PFSK-1 (cell line): ENCODE measurements around the gene MAP6.

Experiments used
- FOXP2 ChIP-seq: optimal IDR thresholded peaks from 2 replicates; pipeline ENCODE3; 2011; ENCODE audit warnings: borderline replicate concordance, control low read depth, inconsistent platforms; ENCODE audit not compliant: insufficient read depth; ENCODE audit errors: extremely low read length, extremely low read depth
- POLR2AphosphoS5 ChIP-seq: IDR thresholded peaks from 2 replicates; pipeline ENCODE4 v1.6.1; 2012; ENCODE audit warnings: low read depth, mild to moderate bottlenecking, control low read depth, low read length, moderate library complexity
- TF ChIP-seq, protein P1 (sequence below), 2 experiments: IDR thresholded peaks; 2 replicates each; pipeline versions ENCODE4 v1.6.1 to v1.8.0; 2011 to 2012; ENCODE audit warnings: low read depth in 2 of 2, low read length in 2 of 2, control low read depth in 1 of 2, inconsistent platforms in 1 of 2, mild to moderate bottlenecking in 1 of 2, moderate library complexity in 1 of 2; ENCODE audit not compliant: insufficient read depth in 1 of 2

- TF ChIP-seq POLR2AphosphoS5 (no peak), FOXP2 (no peak)
- TF ChIP-seq, protein P1, sequence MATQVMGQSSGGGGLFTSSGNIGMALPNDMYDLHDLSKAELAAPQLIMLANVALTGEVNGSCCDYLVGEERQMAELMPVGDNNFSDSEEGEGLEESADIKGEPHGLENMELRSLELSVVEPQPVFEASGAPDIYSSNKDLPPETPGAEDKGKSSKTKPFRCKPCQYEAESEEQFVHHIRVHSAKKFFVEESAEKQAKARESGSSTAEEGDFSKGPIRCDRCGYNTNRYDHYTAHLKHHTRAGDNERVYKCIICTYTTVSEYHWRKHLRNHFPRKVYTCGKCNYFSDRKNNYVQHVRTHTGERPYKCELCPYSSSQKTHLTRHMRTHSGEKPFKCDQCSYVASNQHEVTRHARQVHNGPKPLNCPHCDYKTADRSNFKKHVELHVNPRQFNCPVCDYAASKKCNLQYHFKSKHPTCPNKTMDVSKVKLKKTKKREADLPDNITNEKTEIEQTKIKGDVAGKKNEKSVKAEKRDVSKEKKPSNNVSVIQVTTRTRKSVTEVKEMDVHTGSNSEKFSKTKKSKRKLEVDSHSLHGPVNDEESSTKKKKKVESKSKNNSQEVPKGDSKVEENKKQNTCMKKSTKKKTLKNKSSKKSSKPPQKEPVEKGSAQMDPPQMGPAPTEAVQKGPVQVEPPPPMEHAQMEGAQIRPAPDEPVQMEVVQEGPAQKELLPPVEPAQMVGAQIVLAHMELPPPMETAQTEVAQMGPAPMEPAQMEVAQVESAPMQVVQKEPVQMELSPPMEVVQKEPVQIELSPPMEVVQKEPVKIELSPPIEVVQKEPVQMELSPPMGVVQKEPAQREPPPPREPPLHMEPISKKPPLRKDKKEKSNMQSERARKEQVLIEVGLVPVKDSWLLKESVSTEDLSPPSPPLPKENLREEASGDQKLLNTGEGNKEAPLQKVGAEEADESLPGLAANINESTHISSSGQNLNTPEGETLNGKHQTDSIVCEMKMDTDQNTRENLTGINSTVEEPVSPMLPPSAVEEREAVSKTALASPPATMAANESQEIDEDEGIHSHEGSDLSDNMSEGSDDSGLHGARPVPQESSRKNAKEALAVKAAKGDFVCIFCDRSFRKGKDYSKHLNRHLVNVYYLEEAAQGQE (IDR thresholded peaks at IDR 0.05; ENCODE audit: insufficient read depth in 1 of 2, low read depth in 2 of 2, low read length in 2 of 2): no peak
Observed at GRCh38 chr11:75717608-75718418, 49.0 kb upstream of the MAP6 start, which contains the start of gene MOGAT2.
